ENCODE data around the gene ZNF429.
A peak's percentile ranks its signal among the peaks of the same experiment; 100 is the strongest.
"Not testable (repeated sequence)": the region's sequence is repeated elsewhere in the genome, so short reads cannot be mapped to it uniquely, and the experiment has no call there.

Gene ZNF429

DNA sequence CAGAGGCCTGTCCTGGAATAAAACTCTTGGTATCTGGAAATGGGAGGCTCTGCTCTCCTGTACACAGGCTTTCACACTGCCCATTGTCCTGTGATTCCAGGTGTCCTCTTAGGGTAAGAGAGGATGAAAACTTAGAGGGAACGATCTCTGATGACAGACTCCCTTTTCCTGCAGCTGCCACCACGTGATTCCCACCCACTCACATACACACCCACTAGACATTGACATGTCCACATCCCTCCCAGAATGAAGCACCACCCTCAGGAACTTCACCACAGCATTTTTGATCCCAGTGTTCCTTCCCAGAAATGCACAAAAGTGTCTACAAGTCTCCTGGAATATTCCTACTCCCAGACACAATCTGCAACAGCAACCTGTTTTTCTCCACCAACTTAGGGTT, 8.2 kb downstream of the ZNF429 start:
- no peak for DNase-seq (ENCODE audit: low read depth)

DNA sequence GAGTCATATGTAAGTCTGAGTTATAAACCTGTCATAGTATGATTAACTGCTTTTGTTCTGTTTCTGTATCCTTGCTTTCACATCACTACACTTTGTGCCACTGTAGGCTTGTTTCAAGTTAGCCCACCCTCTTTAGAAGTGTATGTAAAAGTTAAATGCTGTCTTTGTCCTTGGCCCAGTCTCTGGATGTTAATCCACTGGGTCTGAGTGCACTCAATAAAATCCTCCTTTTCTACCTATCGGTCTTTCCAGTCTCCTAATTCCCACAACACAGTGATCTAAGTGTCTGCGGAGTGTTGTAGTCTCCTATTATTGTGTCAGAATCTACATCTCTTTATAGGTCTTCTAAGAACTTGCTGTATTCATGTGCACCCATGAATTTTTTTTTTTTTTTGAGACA, 14.1 kb downstream of the ZNF429 start:
- DNase-seq (ENCODE audit: low read depth) = no peak

DNA sequence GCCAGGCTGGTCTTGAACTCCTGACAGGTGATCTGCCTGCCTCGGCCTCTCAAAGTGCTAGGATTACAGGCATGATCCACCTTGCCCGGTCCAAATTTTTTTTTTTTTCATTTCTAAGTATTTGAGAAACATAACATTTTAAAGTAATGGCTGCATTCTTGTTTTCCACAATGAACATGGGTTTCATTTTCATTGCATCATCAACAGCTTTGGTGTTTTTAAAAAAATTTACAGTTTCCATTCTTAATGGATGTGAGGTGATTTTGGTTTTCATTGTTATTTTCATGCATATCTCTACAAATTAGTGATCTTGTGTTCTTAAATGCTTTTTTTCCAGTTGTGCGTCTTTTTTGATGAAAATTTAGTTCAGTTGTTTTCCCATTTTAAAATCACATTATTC, 27.5 kb downstream of the ZNF429 start:
- DNase-seq (ENCODE audit: low read depth) = no peak

DNA sequence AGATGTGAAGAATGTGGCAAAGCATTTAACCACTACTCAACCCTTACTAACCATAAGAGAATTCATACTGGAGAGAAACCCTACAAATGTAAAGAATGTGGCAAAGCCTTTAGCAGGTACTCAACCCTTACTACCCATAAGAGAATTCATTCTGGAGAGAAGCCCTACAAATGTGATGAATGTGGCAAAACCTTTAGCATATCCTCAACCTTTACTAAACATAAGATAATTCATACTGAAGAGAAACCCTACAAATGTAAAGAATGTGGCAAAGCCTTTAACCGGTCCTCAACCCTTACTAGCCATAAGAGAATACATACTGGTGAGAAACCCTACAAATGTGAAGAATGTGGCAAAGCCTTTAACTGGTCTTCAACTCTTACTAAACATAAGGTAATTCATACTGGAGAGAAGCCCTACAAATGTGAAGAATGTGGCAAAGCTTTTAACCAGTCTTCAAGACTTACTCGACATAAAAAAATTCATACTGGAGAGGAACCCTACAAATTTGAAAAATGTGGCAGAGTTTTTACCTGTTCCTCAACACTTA, 31.4 kb downstream of the ZNF429 start:
- not testable (repeated sequence) for DNase-seq (ENCODE audit: low read depth)

DNA sequence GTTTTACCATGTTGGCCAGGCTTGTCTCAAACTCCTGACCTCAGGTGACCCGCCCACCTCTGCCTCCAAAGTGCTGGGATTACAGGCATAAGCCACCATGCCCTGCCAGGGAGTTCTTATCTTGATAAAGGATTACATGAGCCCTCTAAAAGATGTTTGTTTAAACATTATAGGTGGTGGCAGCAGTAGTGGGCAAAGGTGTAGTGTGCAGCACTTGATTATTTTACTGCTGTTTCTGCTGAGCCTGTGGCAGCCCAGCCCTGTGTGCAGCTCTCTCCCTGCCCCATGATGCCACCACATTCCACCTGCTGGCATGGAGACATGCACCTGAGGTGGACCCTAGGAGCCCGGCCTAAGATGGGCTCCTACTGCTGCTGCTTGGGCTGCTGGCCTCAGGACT, 54.0 kb downstream of the ZNF429 start:
- no peak for DNase-seq (ENCODE audit: low read depth)

DNA sequence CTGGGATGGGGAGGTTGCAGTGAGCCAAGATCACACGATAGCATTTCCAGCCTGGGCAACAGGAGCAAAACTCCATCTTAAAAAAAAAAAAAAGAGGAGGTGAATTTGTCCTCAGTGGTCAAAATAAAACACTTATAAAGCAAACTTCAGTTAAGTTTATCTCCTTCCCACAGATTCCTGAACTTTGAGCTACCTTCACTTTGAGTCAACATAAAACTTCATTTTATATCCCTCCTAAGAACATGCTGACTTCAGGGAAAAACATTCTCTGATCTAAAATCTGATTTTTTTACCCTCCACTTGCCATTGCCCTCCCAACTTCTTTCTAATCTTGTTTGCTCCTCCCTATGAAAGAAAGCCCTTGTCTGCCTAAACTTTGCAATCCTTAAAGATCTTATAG, 59.0 kb downstream of the ZNF429 start:
- DNase-seq (ENCODE audit: low read depth) = no peak

DNA sequence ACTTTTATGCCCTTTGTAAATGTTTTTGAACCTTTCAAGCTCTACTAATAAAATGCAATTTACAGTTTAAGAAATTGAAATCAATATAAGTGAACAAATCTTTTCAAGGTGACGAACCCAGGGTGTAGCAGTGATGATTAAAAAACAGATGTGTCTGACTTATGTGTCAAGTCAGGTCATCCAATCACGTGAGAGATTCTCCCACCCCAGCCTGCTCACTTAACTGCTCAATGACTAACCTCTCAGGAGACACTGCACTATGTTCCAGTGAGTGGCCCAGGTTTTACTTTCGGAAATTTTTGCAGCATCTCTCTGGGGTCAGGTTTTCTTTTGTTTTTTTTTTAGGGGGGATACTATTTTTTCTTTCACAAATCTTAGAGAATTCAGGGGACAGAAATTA, 60.7 kb downstream of the ZNF429 start:
- DNase-seq (ENCODE audit: low read depth) = peak; percentile 19

DNA sequence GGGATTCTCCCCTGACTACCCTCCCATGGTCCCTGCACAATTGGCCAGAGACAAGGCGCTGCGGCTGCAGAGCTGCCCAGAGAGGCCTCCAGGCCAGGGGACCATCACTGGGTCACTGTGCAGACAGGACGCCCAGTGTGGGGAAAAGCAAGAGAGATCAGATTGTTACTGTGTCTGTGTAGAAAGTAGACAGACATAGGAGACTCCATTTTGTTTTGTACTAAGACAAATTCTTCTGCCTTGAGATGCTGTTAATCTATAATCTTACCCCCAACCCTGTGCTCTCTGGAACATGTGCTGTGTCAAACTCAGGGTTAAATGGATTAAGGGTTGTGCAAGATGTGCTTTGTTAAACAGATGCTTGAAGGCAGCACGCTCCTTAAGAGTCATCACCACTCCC, 62.4 kb downstream of the ZNF429 start:
- DNase-seq (ENCODE audit: low read depth) = not testable (repeated sequence)

DNA sequence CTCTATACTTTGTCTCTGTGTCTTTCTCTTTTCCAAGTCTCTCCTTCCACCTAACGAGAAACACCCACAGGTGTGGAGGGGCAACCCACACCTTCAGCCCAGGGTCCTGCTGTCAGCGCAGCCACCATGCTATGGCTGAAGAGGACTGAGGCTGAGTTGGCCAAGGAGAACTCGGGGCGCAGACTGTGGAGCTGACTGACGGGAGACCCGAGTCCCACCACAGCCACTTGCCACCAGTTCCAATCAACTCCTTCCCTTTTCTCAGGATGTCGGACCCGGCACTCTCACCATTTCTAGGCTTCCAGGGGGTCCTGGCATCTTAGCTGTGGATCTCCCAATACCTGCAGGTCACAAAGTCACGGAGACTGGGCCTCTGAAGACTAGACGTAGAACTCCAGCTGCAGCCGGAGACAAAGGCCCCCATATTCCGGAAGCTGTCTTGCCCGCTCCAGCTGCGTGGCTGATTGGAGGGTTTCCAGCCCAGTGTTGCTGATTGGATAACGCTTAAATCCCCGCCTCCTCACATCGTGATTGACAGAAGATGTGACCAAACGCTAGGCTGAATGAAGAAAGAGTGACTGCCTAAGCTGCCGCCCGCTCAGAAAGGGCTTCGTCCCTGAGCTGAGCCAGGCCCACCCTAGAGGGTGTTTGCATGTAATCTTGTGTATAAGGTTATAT, 63.6 kb downstream of the ZNF429 start:
- peak; percentile 91 for DNase-seq (ENCODE audit: low read depth)

DNA sequence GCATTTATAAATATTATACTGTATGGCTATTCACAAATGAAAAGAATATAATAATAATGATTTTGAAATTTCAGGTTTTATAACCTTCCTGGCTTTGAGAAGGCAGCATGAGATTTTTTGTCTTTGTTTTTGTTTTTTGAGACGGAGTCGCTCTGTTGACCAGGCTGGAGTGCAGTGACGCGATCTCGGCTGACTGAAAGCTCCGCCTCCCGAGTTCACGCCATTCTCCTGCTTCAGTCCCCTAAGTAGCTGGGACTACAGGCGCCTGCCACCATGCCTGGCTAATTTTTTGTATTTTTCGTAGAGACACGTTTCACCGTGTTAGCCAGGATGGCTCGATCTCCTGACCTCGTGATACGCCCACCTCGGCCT, 64.1 kb downstream of the ZNF429 start:
- peak; percentile 49 for DNase-seq (ENCODE audit: low read depth)

DNA sequence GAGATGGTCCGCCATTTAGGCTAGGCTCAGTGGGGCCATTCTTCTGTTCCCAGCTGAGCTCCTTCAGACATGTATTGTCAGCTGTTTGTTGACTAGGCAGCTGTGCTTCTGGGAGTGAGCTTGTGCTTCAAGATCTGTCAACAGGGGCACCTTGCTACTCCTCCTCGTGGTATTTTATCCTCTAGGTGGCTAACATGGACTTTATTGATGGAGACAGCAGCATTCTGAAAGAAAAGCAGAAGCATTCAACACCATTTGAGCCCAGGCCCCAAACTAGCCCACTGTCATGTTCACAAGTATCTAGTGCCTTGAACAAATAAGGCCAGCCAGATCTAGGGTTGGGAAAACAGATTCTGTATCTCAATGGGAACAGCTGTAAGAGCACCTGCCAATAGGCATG, 65.9 kb downstream of the ZNF429 start:
- no peak for DNase-seq (ENCODE audit: low read depth)

DNA sequence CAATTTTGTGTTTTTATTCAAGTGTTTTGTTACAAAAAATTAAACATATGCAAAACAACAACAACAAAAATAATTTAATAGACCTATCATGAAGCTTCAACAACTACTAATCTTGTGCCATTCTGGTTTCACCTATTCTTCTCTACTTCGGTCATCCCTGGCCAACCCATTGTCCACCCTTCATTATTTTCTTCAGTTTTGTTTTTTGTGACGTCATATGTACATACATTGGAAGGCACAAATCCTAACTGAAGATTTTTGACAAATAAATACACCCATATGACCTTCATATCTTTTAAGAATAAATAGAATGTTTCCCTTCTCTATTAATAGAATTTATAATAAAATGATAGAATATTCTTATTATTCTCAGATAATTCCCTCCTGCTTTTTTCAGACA, 69.2 kb downstream of the ZNF429 start:
- DNase-seq (ENCODE audit: low read depth) = no peak

DNA sequence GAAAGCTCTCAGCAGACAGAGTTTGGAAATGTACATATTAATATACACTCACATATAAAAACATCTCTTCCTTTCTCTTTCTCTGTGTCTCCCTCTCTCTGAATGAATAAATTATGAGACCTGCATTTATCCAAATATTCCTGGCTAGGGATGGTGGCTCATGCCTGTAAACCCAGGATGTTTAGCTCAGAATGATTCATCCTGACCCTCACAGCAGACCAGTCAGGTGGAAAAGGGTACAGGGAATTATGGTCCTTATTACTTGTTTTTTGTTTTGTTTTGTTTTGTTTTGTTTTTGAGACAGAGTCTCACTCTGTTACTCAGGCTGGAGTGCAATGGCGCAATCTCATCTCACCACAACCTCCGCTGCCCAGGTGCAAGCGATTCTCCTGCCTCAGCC, 71.1 kb downstream of the ZNF429 start:
- DNase-seq (ENCODE audit: low read depth) = no peak

DNA sequence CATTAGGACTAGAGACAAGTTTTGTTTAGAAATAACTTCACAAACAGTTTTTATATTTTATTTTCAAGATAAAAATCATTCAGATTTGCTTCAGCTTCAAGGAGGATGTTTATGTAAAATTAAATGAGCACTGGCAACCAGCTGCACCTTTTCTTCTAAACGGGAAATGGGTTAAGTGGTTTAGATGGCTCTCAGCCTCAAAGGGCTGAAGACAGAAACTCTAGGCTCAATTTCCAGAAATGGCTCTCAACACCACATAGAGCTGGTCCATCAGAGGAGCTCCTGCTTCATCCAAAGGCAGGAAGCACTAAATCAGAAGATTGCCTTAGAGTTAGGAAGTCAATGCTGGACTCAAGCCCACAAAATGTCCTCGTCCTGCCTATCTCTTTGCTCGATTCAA, 74.7 kb downstream of the ZNF429 start:
- no peak for DNase-seq (ENCODE audit: low read depth)

DNA sequence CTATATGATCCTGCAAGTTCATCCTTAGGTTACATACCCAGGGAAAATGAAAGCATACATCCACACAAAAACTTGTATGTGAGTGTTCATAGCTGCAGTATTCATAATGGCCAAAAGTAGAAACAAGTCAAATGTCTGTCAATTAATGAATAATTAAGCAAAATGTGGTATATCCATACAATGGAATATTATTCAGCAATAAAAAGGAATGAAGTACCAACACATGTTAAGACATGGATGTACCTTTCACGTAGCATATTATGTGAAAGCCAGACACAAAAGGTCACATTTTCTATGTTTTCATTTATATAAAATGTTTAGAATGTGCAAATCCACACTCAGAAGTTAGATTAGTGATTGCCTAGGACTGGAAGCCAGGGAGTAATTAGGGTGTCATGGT, 75.4 kb downstream of the ZNF429 start:
- DNase-seq (ENCODE audit: low read depth) = no peak

DNA sequence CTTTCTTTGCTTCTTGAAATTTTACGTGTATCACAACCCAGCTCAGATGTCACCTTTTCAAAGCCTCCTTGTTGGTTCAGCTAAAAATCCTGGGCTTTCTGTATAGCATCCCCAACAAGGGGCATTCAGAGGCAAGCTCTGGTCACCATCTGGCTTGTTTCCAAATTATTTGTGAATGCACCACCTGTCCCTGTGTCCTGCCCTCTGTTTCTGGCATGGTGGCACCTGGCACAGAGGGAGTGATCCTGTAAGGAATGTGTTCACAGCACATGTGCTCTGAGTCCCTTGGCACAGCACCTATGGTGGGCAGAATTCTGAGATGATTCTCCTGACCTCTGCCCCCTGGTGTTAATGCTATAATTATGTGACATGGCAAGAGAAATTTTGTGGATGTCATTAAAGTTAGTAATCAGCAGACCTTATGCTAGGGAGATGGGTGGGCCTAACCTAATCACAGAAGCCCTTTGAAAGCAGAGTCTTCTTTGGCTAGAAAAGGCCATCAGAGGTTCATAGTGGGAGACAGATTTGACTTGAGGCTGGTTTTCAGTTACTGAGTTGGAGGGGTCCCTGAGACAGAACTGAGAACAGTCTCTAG, 76.3 kb downstream of the ZNF429 start:
- DNase-seq (ENCODE audit: low read depth) = no peak

DNA sequence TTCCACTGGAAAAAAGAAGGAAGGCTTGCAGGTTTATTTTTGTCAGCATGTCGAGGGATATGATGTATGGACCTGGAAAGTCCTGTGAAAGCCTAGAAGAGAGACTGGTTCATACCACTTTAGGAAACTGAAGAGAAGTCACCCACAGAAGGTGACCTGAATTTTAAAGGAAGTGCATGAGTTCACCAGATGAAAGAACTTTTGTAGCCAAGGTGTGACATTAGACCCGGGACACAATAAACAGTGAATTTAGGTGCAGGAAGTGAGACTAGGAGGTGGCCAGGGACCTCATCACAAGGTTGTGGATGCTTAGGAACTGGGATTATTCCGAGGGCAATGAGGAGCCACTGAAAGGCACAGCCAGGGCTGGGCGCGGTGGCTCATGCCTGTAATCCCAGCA, 79.1 kb downstream of the ZNF429 start:
- no peak for DNase-seq (ENCODE audit: low read depth)

DNA sequence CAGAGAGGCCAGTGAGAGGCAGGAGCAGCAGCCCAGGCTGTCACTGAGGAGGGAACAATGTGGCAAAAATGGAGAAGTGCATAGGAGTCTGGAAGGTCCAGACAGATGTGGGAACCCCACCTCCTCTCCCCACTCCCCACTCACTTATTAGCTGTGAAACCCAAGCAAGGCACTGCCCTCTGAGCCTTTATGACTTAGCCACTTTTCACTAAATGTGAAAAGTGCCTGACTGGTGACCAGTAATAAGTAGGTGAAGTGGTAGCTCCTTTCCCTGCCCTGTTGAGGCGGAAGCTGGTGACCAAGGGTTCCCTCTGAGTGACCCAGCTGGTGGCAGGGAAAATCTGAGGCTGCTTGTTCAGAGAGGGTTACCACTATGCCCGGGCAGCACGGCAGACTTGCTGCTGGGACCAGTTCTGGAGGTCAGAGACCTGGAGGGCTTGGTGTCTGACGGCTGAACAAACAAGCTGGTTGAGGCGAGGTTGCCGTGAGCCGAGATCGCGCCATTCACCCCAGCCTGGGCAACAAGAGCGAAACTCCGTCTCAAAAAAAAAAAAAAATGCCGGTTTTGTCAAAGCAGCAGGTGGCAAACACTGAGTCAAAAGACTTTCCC, 80.0 kb downstream of the ZNF429 start:
- no peak for DNase-seq (ENCODE audit: low read depth)

DNA sequence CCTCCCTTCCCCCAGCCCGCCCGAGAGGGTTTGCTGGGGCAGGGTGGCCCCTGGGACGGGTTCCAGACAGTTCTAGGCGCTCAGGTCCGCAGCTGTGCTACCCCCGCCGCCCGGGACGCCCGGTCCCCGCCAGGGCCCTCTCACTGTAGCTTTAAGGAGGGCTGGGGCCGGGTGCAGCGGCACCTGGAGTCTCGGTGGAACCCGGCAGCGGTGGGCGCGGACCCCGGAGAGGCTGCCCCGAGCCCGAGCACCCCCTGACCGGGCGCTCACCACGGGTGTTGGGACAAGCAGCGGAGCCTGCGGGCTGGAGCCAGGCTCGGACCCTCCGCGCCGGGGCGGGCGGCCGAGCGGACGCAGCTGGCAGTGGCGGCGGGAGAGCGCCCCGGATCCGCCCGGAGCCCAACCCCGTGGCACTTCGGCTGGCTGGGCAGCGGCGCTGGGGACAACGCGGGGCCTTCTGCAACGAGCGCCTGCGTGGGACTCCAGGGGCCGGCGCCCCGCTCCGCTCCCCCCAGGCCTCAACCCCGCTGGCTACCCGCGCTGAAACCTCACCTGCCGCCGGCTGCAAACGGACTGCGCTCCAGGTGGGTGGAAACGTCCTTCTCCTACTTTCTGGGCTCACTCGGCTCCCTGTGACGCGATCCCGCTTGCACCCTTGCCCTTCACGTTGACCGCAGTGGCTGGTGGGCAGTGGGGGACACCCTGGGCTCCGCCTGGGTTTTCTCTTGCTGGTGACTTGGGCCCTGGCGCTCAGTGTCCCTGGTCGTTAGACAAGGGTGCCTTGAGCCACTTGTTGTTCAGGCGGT, 81.1 kb downstream of the ZNF429 start:
- DNase-seq (ENCODE audit: low read depth) = peak; percentile 16

DNA sequence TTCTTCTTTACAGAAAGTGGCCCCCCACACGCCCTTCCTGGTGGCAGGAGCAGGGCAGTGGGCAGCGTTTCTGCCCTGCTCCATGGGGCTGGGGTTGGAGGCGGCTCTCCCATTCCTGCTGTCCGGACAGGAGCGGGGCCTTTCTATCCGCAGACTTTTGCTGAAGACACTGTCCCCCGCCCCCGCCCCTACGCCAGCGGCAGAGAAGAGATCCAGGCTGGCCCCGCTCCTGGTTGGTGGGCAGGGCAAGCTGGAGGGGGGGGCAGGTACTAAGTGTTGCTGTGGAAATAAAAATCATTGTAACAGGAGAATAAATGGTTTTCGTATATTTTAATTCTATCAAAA, 81.7 kb downstream of the ZNF429 start:
- DNase-seq (ENCODE audit: low read depth) = no peak

DNA sequence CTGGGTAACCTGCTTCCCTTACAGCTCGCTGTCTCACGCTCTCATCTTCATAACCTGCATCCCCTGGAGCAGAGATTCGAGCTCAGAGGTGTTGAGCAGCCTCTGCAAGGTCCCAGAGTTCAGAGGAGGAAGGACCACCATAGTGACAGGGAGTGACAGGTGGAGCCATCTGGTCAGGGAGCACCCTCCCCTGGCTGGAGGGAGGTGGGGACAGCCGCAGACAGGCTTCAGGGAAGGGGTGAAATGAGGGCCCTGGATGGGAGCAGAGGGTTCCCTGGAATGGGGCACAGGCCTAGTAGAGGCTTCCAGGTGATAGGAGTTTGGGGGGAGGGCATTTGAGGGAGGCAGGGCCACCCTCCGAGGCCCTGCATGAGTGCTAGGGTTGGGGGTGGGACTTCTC, 82.1 kb downstream of the ZNF429 start:
- DNase-seq (ENCODE audit: low read depth) = no peak

DNA sequence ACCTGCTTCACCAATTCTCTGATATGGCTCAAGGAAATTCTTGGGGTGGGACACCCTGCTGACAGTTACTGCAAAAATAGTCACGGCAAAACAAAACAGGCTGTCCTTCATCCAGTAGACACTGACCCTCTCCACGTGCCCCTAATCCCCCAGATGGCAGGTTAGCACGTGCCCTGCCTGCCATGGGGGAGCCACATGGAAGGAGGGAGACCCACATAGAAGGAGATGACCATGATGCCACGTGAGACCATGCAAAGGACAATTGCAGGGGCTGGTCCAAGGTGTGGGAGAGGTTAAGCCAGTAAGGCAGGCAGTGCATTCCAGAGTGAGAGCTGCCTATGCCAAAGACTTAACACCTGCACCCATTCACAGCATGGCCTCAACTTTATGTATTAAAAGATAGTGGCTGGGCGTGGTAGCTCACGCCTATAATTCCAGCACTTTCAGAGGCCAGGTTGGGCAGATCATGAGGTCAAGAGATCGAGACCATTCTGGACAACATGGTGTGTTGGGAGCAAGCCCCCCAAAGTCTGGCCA, 82.7 kb downstream of the ZNF429 start:
- DNase-seq (ENCODE audit: low read depth) = no peak

DNA sequence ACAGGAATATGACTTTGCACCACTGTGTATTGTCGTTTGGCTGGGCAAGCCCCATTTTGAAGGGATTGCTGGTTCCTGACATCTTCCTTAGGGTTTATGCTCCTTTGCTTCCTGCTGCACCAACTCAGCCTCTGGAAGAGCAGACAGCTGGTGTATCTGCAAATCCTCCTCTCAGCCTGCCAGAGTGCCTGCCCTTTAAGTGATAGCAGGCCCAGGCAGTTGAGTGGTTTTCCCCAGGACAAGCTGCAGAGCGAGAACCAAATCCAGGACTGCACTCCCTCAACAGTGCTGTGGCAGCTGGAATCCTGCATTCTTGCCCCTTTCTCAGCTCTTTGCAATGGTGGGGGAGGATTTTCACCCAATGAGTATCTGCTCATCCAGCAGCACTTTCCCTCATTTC, 85.5 kb downstream of the ZNF429 start:
- DNase-seq (ENCODE audit: low read depth) = no peak
